ENCODE measurements around the gene TRIM41. TPM values are rescaled to one million over a fixed set of nuclear protein-coding genes. Genes with fewer than 3 reads are reported as not detected.
A peak's percentile ranks its signal among the peaks of the same experiment; 100 is the strongest.

Gene TRIM41
- total RNA-seq, 1 donor from 2014 or later: 17.5 TPM

- TF ChIP-seq CTCF (IDR thresholded peaks at IDR 0.05; ENCODE audit: insufficient read depth, low read length, poor library complexity, severe bottlenecking): no peak
- Histone ChIP-seq H3K36me3 (ENCODE audit: control insufficient read depth, insufficient read depth, low read length) (no peaks in the 10 kb centered on the region), H3K27me3 (ENCODE audit: control insufficient read depth, insufficient read depth, low read length) (no peaks in the 10 kb centered on the region), H3K4me3 (ENCODE audit: low read depth, low read length) (no peak overlapping the region)
- DNase-seq (ENCODE audit: low read depth): no peak
Measured at GRCh38 chr5:181215997-181216989, 6.8 kb upstream of the TRIM41 start.

DNA sequence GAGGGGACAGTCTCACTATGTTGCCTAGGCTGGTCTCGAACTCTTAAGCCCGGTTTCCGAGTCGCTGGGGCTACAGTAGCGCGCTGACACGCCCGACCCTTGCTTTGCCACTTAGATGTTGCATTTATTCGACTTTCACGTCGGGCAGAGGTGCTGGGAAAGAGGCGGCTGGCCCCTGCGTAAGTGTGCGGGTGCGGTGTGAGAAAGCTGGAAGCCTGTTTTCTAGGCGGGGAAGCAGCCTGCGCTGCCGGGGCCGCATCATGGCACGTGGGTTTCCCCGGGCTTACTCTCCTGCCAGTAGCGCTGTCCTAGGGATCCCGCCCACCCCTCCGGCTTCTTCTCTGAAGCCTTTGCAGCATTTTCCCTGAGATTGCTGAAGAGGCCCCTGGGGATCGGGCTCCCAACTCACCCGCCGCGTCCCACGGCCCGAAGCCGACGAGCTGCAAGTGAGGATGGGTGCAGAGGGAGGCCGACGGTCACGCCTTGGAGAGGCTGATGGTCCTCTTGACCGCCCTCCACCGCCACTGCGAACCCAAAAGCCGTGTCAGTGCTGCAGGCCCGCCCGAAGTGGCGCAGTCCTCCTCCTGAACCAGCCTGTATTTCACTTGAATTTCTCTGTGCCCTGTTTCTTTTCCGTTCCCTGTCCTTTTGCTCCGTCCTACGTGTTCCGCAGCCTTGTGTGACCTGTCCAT is 5.8 kb upstream of the TRIM41 start:
- no peak for TF ChIP-seq CTCF (IDR thresholded peaks at IDR 0.05; ENCODE audit: insufficient read depth, low read length, poor library complexity, severe bottlenecking)

GRCh38 chr5:181217803-181218062 is 5.3 kb upstream of the TRIM41 start:
- TF ChIP-seq CTCF (IDR thresholded peaks at IDR 0.05; ENCODE audit: insufficient read depth, low read length, poor library complexity, severe bottlenecking): no peak
- peak overlapping the region; percentile 30 for H3K4me3 ChIP-seq (ENCODE audit: low read depth, low read length)
- no peak for DNase-seq (ENCODE audit: low read depth)
- H3K27me3 ChIP-seq (ENCODE audit: control insufficient read depth, insufficient read depth, low read length): no peaks in the 10 kb centered on the region
- no peaks in the 10 kb centered on the region for H3K36me3 ChIP-seq (ENCODE audit: control insufficient read depth, insufficient read depth, low read length)

More for the DNA sequence above, 5.8 kb upstream of the TRIM41 start:
- Histone ChIP-seq H3K27me3 (ENCODE audit: control insufficient read depth, insufficient read depth, low read length) (no peaks in the 10 kb centered on the region), H3K36me3 (ENCODE audit: control insufficient read depth, insufficient read depth, low read length) (no peaks in the 10 kb centered on the region), H3K4me3 (ENCODE audit: low read depth, low read length) (peak overlapping the region; percentile 30)
- no peak for DNase-seq (ENCODE audit: low read depth)

DNA sequence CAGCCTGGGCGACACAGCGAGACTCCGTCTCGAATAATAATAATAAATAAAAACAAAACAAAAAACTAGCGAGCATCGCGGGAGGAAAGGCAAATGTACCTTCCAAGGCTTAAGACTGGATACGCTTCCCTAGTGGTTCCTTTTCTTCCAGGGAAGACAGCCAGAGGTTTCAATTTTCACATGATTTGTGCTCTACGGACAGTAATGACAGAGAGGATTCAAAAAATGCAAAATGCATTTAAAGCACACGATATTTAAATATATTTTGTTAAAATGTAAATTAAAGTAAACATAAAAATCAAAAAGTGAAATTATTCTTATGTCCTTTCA is 4.3 kb upstream of the TRIM41 start:
- H3K4me3 ChIP-seq (ENCODE audit: low read depth, low read length): peak overlapping the region; percentile 38
- DNase-seq (ENCODE audit: low read depth): no peak
- no peak for TF ChIP-seq CTCF (IDR thresholded peaks at IDR 0.05; ENCODE audit: insufficient read depth, low read length, poor library complexity, severe bottlenecking)
- no peaks in the 10 kb centered on the region for H3K36me3 ChIP-seq (ENCODE audit: control insufficient read depth, insufficient read depth, low read length)
- H3K27me3 ChIP-seq (ENCODE audit: control insufficient read depth, insufficient read depth, low read length): no peaks in the 10 kb centered on the region

GRCh38 chr5:181219262-181220177 is 3.6 kb upstream of the TRIM41 start:
- H3K27me3 ChIP-seq (ENCODE audit: control insufficient read depth, insufficient read depth, low read length): no peaks in the 10 kb centered on the region
- no peak for DNase-seq (ENCODE audit: low read depth)
- no peaks in the 10 kb centered on the region for H3K36me3 ChIP-seq (ENCODE audit: control insufficient read depth, insufficient read depth, low read length)
- TF ChIP-seq CTCF (IDR thresholded peaks at IDR 0.05; ENCODE audit: insufficient read depth, low read length, poor library complexity, severe bottlenecking): no peak
- H3K4me3 ChIP-seq (ENCODE audit: low read depth, low read length): no peak overlapping the region
